MM.1S (cell line): ENCODE results near the gene SLC17A7.

ENCODE experiments used
- DNase-seq: peaks from one replicate; pipeline ENCODE4 v3.0.0-alpha.2; 2015
- H2AFZ ChIP-seq: fragments of 300-600 bp; sonication (generic); 2 replicates; pipeline ENCODE4 v1.6.0; 2016; ENCODE audit warnings: antibody characterized with exemption, low read length
- H3F3A ChIP-seq: fragments of 300-600 bp; sonication (generic); 2 replicates; pipeline ENCODE4 v1.6.1; 2016; ENCODE audit warnings: mild to moderate bottlenecking, antibody characterized with exemption, low read length, moderate library complexity, mixed read lengths; ENCODE audit not compliant: insufficient read depth
- H3K27ac ChIP-seq: fragments of 300-600 bp; sonication (generic); 2 replicates; pipeline ENCODE4 v1.5.1; 2016; ENCODE audit warnings: mild to moderate bottlenecking, low read length
- H3K27me3 ChIP-seq: fragments of 300-600 bp; sonication (generic); replicated peaks from 2 replicates; pipeline ENCODE4 v1.6.0; 2016; ENCODE audit warnings: low read length; ENCODE audit not compliant: insufficient read depth
- H3K36me3 ChIP-seq: fragments of 300-600 bp; sonication (generic); replicated peaks from 2 replicates; pipeline ENCODE4 v1.6.1; 2016; ENCODE audit warnings: mild to moderate bottlenecking, low read length, mixed read lengths; ENCODE audit not compliant: insufficient read depth
- H3K4me1 ChIP-seq: fragments of 300-600 bp; sonication (generic); 2 replicates; pipeline ENCODE4 v1.6.1; 2016; ENCODE audit warnings: low read length, mixed read lengths
- H3K4me2 ChIP-seq: fragments of 300-600 bp; sonication (generic); 2 replicates; pipeline ENCODE4 v1.6.0; 2016; ENCODE audit warnings: low read depth, low read length
- H3K4me3 ChIP-seq: fragments of 300-600 bp; sonication (generic); 2 replicates; pipeline ENCODE4 v1.5.1; 2016; ENCODE audit warnings: low read length, mixed read lengths
- H3K79me2 ChIP-seq: fragments of 300-600 bp; sonication (generic); 2 replicates; pipeline ENCODE4 v1.6.1; 2016; ENCODE audit warnings: mixed run types, low read length, mixed read lengths
- H3K9ac ChIP-seq: fragments of 300-600 bp; sonication (generic); 2 replicates; pipeline ENCODE4 v1.6.1; 2016; ENCODE audit warnings: low read length, mixed read lengths
- H3K9me2 ChIP-seq: fragments of 300-600 bp; sonication (generic); replicated peaks from 2 replicates; pipeline ENCODE4 v1.6.1; 2016; ENCODE audit warnings: mild to moderate bottlenecking, low read length, mixed read lengths; ENCODE audit not compliant: insufficient read depth
- H3K9me3 ChIP-seq: fragments of 300-600 bp; sonication (generic); replicated peaks from 2 replicates; pipeline ENCODE4 v1.6.1; 2016; ENCODE audit warnings: mild to moderate bottlenecking, low read length, mixed read lengths; ENCODE audit not compliant: insufficient read depth
- H4K20me1 ChIP-seq: fragments of 300-600 bp; sonication (generic); 2 replicates; pipeline ENCODE4 v1.6.1; 2016; ENCODE audit warnings: mild to moderate bottlenecking, low read length, moderate library complexity, mixed read lengths; ENCODE audit not compliant: insufficient read depth
- EZH2 ChIP-seq: fragments of 300-600 bp; sonication (generic); optimal IDR thresholded peaks from 2 replicates; pipeline ENCODE3; 2017; ENCODE audit warnings: low read depth, mild to moderate bottlenecking, antibody characterized with exemption, low read length, mixed read lengths
- EZH2phosphoT487 ChIP-seq: fragments of 300-600 bp; sonication (generic); IDR thresholded peaks from 2 replicates; pipeline ENCODE4 v1.6.1; 2018; ENCODE audit warnings: antibody characterized with exemption, low read length
- TF ChIP-seq, protein P1 (sequence below): fragments of 300-600 bp; sonication (generic); IDR thresholded peaks from 2 replicates; pipeline ENCODE4 v1.5.1; 2016; ENCODE audit warnings: antibody characterized with exemption, low read length, mixed read lengths

SLC17A7 gene

GRCh38 chr19:49391581-49392399 is 49.5 kb downstream of the SLC17A7 start:
- no peak overlapping the region for H2AFZ ChIP-seq
- peak; percentile 72 for DNase-seq

DNA sequence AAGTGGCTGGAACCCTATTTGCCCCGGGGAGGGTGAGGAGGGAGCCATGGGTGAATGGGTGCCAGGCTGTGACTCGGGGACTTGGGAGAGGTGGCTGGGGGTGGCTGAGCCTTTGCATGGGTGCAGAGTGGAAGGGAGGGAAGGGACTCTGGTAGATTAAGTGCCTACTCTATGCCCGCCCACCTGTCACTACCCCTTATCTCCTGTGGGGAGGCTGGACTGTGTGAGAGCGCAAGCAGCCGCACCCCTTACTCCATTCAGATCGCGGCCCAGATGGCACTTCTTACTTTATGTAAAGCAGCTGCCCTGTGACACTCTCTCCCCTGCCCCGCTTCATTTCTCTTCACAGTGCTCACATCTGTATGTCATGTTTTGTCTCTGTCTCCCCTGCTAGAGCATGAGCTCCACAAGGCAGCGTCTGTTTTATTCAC is 50.4 kb downstream of the SLC17A7 start:
- Histone ChIP-seq H3K4me3 (no peak overlapping the region), H3K27ac (no peak overlapping the region), H4K20me1 (no peaks in the 10 kb centered on the region), H3K9me2 (no peaks in the 10 kb centered on the region), H3K4me1 (no peaks in the 10 kb centered on the region), H3K36me3 (no peaks in the 10 kb centered on the region), H3K27me3 (peaks cover 64% of the 10 kb centered on the region), H3F3A (peaks cover 7% of the 10 kb centered on the region), H3K9me3 (no peaks in the 10 kb centered on the region), H3K4me2 (no peak overlapping the region), H3K79me2 (no peaks in the 10 kb centered on the region), H3K9ac (no peak overlapping the region), H2AFZ (no peak overlapping the region)
- no peak for TF ChIP-seq EZH2phosphoT487
- TF ChIP-seq, protein P1, sequence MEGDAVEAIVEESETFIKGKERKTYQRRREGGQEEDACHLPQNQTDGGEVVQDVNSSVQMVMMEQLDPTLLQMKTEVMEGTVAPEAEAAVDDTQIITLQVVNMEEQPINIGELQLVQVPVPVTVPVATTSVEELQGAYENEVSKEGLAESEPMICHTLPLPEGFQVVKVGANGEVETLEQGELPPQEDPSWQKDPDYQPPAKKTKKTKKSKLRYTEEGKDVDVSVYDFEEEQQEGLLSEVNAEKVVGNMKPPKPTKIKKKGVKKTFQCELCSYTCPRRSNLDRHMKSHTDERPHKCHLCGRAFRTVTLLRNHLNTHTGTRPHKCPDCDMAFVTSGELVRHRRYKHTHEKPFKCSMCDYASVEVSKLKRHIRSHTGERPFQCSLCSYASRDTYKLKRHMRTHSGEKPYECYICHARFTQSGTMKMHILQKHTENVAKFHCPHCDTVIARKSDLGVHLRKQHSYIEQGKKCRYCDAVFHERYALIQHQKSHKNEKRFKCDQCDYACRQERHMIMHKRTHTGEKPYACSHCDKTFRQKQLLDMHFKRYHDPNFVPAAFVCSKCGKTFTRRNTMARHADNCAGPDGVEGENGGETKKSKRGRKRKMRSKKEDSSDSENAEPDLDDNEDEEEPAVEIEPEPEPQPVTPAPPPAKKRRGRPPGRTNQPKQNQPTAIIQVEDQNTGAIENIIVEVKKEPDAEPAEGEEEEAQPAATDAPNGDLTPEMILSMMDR = no peak
- no peak for TF ChIP-seq EZH2
- no peak for DNase-seq

More at GRCh38 chr19:49391581-49392399, 49.5 kb downstream of the SLC17A7 start:
- Histone ChIP-seq H3K36me3 (no peaks in the 10 kb centered on the region), H3K27me3 (peaks cover 68% of the 10 kb centered on the region), H3K4me1 (no peaks in the 10 kb centered on the region), H3K4me2 (no peak overlapping the region), H3F3A (peaks cover 7% of the 10 kb centered on the region), H3K9me2 (no peaks in the 10 kb centered on the region), H3K79me2 (no peaks in the 10 kb centered on the region), H3K4me3 (no peak overlapping the region), H3K27ac (no peak overlapping the region), H3K9me3 (no peaks in the 10 kb centered on the region), H4K20me1 (no peaks in the 10 kb centered on the region), H3K9ac (no peak overlapping the region)
- no peak for TF ChIP-seq EZH2
- TF ChIP-seq EZH2phosphoT487 = no peak
- TF ChIP-seq, protein P1 = peak; percentile 89

DNA sequence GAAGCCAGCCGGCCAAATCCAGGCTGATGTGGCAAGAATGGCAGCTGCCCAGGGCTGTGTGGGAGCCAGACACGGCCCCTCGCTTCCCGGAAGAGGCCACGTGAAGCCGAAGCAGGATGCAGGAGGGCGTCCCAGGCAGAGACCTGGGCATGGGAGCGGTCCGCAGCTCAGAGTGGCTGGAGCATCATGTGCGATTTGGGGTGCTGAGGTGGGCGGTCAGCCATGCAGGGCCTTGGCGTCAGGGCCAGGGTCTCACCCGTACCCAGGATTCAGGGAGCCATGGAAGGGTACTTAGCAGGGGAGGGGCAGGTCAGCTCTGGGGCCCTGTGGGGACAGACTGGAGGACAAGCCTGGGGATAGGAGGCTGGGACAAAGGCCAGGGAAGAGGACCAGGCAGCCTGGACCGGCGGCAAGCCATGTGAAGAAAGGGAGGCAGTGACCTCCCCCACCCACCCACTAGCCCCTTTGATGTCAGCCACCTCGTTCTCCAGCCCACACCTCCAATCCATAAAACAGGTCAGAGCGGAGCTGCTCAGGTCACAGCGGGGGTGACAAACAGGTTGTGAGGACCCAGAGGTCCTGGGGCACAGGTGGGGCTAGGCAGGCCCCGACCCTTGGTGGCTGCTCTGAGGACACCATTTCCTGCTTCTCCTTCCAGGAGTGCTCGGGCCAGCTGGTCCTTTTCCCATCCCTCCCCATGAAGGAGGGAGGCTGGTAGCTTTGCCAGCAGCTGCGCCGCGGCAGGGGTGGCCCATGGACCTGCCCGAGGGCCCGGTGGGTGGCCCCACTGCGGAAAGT is 51.0 kb downstream of the SLC17A7 start:
- Histone ChIP-seq H3K9me2 (no peaks in the 10 kb centered on the region), H3K27ac (no peak overlapping the region), H3K36me3 (no peaks in the 10 kb centered on the region), H3K4me1 (no peaks in the 10 kb centered on the region), H3F3A (peaks cover 7% of the 10 kb centered on the region), H4K20me1 (no peaks in the 10 kb centered on the region), H3K27me3 (peaks cover 59% of the 10 kb centered on the region), H3K9me3 (no peaks in the 10 kb centered on the region), H3K4me3 (no peak overlapping the region), H2AFZ (no peak overlapping the region), H3K4me2 (no peak overlapping the region), H3K9ac (no peak overlapping the region), H3K79me2 (no peaks in the 10 kb centered on the region)
- TF ChIP-seq EZH2phosphoT487 = no peak
- TF ChIP-seq, protein P1 = no peak
- TF ChIP-seq EZH2 = no peak
- DNase-seq = no peak
